HG03097 (cell line): ENCODE results near the gene RPL23.

ENCODE experiments used
- ATAC-seq: cut with Tn5 transposase; IDR thresholded peaks from one replicate; pipeline ENCODE4 v1.9.1; 2021; ENCODE audit not compliant: unreplicated experiment, low FRiP score

Gene RPL23

DNA sequence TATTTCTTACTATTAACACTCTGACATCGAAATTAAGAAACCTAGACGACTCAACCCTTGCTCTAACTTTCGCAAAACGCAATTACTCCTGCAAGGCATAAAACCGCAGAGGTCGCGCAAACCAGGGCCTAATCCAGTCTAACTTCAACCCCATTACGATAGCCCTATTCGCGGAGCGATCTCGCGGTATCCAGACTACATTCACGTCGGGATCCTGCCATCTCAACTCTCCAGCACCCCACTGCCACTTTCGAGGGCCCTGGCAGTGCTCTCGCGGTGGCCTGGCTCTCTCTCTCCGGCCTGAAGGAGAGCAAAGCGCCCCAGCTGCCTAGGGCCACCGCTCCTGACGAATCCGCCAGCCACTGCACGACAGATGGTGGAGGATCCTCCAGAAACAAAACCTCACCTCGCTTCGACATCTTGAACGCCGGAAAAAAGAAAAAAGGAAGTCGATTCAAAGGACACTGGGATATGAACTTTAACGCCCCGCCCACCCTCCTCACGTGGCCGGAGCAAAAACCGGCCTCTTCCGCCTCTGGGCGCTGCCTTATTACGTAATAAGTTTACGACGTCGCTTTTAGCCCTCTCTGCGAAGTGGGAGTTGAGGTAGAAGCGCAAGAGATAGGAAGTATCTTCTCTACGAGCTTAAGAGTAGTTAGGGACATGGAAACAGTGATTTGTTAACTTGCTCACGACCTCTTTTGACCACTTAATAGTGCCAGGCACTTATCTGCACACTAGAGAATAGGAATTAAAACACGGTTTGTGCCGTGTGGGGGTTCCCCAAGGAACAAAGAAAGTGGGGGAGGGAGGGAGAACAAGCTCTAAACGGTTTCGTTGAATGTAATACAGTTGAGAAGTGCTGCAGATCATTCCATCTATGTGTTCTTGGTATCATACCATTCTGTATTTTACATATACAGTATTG is at the start of gene RPL23:
RPL23 (minus strand) TSS at position 430 of the 928 bp plus-strand sequence; CDS start at position 419, 11 bp downstream.
- peak; percentile 66 for ATAC-seq

DNA sequence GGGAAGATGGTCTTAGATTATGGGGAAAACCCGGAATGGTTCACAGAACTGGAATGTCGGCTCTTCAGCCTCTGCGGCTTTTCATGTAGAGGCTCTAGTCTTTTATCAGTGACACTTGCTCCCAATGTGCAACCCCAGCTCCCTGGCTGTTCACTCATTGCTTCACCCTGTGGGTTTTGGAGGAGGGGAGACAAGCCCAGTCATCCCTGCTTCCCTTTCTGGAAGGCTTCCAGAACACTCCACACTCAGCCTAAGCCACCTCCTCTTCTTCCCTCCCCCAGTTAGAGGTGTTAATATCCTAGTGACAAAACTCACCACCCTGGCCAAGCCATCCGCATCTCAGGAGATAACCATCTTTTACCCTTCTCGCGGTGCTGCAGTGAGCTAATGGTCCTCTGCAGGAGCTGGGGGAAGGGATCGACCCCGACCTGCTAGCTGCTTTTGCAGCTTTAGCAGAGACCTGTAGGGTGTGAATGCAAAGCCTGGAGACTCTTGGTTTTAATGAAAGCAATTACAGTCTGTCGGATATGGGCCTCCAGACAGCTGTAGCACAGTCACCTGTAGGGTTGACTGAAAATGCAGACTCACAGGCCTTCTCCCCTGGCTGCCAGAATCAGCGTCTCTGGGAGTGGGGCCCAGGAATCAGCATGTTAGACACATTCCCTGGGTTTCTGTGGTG is 47.6 kb upstream of the RPL23 start:
- ATAC-seq: no peak

DNA sequence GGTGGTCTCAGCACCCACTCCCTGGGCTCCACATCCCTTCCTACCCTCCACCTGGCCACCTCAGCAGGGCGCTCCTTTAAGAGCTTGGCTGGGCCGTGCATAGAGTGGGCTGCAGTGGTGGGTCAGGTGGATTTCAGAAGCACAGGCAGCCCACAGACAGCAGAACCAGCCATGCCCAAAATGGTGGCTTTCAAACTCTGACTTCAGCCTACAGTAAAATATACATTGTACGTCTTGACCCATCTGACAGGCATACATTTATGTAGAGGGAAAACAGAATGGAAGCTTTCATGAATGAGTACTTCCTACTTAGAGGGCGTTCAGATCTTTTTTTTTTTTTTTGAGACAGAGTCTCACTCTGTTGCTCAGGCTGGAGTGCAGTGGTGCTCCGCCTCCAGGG is 45.9 kb upstream of the RPL23 start:
- ATAC-seq: peak; percentile 5

DNA sequence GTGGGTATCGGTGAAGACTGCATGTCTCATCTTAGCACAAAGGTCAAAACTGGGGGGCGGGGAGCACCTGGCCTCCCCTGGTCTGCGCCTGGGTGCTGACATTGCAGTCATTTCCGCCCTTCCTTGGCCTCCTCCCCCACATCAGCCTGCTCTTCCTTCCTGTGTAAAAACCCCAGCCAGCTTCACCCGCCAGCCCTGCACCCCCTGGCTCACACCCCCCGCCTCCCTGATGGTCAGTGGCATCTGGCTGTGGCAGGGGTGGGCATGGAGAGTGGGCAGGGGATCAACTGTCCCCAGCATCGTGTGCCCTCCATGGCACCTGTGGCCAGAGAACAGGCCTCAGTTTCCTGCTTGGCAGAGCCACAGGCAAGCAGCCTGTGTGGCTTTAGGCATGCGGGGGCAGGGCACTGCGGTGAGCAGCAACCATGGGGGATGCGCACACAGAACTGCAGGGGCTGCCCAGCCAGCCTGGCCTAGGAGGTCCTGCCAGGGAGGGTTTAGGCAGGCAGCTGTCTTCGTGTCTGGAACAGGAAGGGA is 45.4 kb upstream of the RPL23 start:
- ATAC-seq: peak; percentile 66

DNA sequence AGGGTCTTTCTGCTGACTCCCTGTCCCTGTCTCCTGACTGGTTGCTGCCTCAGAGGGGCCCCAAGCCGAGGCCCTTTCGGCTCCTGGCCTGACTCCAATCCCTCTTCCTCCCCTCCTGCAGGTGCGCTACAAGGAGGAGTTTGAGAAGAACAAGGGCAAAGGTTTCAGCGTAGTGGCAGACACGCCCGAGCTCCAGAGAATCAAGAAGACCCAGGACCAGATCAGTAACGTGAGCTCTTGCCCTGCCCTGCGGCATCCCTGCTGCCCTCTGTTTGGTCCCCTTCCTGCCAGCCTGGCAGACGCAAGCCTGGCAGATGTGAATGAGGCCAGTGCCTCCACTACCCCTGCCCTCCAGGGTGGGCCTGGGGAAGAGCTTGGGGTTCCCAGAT is 44.8 kb upstream of the RPL23 start:
- peak; percentile 34 for ATAC-seq

DNA sequence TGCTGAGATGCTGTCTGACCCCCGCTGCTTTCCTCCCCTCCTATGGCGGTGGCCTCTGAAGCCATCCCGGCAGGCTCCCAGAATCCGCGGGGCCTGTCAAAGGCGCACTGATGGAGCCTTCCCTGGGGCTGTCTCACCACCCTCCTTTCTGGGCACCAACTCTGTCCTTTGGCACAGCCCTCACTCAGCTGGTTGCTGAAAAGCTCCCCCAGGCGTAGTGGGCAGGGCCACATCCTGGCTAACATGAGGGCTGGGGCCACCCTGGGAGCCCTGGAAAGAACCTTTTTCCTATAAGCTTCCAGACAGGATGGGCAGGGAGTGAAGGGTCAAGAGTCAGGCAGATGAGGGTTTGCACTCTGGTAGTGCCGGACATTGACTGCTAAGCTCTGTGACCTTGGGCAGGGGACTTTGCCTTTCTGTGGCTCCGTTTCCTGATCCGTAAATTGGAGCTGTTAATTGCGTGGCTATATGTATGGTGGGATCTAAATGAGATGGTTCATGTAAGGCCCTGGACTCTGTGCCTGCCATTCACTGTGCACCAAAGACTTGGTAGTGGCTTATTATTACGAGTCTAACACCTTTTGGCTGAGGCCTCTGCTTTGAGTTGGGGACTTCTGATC is 44.3 kb upstream of the RPL23 start:
- no peak for ATAC-seq

DNA sequence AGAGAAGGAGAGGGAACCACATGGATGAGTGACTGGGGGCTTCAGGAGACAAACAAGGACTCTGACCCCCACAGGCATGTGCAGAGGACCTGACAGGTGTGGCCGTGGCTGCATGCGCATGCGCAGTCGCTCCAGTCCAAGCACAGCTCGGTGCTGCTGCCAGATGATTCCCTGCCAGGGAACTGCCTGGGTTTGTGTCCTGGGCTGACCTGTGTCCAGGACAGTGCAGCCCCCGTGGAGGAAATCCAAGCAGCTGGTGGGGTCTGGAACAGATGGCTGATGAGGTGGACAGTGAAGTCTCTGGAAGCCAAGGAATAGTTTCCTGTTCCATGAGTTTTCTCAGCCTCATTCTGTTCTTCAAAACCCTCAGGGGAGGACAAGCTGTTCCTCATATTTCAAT is 43.7 kb upstream of the RPL23 start:
- ATAC-seq: no peak

DNA sequence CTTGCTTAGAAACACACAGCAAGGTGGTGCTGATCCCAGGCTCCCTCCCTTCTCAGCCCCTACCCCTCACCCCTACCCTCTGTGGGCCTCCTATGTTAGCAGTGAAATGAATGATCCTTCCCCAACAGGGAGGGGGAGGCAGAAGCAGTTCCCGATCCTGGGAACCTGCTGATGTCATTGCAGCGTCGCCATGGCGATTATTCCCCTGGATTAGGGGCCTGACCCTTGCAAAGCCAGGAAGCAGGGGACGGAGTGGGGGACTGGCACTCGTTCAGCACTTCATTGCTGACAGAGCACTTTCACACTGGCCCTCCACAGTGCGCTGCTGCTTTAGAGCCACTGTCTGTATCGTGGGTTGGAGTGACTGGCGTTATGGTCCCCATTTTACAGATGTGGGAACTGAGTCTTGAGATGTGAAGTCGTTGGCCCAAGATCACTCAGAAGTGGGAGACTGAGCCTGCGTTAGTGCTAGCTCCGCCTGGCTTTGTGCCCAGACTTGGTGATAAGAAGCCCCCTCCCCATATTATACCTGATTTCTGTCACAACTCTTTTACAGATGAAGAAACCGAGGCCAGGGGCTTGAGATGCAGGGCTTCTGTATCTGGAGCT is 42.9 kb upstream of the RPL23 start:
- ATAC-seq: no peak

DNA sequence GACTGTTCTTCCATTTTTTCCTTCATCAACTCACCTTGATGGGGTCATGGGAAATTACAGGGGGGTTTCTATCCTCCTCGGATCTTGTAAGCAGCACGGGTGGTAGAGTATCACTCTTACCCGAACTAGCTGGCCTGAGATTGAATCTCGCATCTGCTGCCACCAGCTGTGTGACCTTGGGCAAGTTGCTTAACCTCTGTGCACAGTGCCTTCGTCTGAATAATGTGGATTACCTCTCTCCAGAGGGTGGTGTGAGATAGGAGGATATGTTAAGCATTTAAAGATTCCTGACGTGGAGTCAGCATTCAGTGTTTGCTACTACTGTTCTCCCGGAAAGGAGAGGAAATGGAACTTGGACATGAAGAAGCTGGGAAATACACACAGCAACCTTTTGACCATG is 40.8 kb upstream of the RPL23 start:
- ATAC-seq: no peak

DNA sequence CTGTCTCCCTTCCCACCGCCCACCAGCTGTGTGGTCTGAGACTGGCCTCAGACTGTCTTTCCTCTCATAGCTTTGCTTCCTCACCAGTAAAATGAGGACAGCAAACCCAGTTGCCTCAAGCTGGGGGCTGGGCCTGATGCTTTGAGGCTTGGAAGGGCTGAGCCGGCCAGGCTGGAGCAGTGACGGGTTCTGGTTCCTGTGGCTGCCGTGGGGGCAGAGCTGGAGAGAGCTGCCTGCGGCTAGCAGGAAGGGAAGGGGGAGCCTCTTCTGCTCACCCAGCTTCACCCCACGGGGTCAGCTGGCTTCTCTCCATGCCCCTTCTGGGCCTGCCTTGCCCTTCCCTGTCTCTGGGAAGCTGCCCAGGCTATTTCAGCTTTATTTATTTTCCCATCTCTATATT is 40.1 kb upstream of the RPL23 start:
- no peak for ATAC-seq

DNA sequence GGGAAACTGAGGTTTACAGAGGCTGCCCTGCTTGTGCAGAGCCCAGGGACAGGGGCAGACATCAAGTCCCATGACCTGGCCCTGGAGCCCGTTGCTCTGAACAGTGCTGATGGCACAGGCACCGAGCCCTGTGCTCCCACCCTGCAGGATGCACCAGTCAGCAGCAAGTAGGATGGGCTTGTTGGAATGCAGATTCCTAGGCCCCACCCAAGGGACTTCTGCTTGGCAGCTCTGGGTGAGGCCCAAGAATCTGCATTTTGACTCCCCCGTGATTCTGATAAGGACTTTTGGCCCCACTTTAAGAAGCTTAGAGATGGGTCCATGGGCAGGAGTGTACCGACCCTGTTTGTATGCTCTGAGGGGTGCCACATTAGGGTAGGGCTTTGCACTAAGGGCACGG is 39.6 kb upstream of the RPL23 start:
- ATAC-seq: no peak

DNA sequence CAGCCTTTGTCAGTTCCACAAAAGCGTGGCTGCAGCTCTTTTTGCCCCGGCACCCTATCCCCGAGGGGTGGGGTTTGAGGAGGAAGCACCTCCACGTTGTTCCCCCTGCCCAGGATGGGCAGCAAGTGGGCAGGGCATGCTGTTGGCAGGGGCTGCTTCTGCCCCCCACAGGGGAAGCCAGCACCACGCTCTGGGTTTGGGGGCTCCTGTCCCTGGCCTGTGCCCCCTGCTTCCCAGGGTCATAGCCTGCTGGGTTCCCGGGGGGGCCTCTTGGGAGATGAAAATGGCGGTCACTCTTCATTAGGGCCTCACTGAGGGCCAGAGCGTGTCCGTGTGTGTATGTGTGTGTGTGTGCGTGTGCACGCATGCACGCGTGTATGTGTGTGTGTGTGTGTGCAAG is 39.1 kb upstream of the RPL23 start:
- ATAC-seq: no peak

DNA sequence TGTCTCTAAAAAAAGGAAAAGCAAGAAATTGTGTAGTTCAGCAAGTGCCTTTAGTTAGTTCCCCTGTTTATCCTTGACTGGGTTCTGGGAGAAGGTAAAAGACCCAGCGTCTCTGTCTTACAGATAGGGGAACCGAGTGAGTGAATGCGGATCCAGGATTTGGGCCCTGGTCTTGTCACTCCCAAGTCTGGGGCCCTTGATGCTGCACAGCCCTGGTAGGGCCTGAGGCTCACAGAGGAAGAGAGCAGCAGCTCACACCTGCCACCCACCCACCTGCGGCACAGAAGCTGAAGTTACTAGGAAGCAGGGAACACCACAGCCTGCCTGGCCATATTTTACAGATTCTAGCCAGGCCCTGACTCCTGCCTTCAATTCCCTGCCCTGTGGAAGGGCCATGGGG is 38.6 kb upstream of the RPL23 start:
- no peak for ATAC-seq

DNA sequence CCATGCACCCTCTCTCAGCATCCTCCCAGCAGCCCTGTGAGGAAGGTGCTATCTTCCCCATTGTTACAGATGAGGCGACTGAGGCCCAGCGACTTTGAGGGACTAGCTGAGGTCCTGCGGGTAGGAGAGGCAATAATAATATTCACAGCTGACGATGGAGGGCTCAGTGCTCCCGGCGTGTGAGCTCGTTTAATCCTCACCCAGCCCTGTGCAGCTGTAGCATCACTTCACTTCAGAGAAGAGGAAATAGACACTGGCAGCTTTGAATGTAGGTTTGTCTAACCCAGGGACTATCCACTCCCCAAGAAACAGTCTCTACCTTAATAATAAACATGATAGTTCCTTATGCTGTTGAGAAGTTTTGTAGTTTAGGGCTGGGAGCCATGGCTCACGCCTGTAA is 37.9 kb upstream of the RPL23 start:
- no peak for ATAC-seq

DNA sequence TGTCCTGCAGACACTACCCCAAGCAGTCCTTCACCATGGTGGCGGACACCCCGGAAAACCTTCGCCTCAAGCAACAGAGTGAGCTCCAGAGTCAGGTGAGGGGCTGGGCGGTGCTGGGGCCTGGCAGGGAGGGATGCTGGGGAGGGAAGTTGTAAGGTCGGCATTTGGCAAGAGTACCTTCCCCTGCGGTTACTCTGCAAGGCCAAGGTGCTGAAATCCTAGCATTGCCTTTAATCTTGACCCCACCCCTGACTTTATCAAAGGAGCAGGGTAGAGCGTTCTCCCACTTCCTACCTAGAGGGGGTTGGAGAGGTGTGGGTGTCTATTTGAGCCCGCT is 36.9 kb upstream of the RPL23 start:
- no peak for ATAC-seq

DNA sequence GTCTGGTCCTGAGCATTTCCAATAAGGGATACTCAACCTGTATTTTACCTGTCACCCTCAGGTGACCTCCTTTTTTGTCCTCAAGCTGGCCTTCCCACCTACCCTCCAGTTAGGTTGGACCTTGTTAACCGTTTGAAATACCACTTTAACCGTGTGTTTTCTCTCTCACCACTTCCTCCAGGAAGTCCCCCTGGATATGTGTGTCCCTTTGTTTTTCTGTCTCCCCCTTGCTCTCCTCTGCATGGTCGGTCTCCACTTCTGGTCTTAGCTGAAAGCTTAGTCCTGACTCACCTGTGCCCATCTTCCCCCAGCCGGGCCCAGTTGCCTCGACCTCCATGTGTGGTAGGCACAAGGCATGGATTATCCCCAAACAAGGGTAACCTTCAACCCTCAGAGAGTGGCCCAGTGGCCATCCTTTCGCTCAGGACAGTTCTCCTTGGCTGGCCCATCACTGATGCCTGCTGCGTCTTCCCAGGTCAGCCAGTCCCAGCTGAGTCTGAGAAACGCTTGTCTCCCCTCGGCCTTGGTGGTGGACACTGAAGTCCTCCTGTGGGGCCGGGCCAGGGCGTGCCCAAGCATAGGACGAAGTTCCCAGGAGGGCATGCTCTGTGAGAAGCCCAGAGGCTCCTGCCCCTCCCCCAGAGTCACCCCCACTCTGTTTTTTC is 36.4 kb upstream of the RPL23 start:
- no peak for ATAC-seq

DNA sequence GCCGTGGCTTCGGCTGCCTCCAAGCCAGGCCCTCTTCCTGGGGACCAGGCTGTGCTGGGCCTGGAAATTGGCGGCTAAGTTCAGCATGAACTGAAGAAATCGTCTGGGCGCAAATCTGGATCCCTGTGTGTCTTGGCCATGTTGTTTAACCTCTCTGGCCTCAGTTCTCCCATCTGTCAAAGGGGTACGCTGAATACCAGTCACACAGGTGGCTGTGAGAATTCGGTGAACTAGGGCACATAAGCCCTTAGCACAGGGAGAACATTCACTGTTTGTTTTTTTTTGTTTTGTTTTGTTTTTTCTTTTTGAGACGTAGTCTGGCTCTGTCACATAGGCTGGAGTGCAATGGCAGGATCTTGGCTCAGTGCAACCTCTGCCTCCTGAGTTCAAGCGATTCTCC is 35.3 kb upstream of the RPL23 start:
- ATAC-seq: no peak

DNA sequence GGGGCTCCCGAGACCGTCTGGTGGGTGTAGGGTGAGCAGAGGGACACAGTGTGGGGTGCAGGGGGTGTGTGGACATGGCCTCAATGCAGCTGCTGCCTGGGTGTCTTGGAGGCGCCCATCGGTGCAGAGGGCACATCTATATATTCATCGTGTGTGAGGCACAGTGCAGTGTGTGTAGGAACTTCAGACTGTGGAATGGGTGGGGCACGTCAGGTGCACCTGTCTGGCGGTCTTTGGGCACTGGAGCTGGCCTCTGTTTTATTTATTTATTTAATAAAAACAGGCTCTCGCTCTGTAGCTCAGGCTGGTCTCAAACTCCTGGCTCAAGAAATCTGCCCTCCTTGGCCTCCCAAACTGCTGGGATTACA is 33.1 kb upstream of the RPL23 start:
- ATAC-seq: no peak

DNA sequence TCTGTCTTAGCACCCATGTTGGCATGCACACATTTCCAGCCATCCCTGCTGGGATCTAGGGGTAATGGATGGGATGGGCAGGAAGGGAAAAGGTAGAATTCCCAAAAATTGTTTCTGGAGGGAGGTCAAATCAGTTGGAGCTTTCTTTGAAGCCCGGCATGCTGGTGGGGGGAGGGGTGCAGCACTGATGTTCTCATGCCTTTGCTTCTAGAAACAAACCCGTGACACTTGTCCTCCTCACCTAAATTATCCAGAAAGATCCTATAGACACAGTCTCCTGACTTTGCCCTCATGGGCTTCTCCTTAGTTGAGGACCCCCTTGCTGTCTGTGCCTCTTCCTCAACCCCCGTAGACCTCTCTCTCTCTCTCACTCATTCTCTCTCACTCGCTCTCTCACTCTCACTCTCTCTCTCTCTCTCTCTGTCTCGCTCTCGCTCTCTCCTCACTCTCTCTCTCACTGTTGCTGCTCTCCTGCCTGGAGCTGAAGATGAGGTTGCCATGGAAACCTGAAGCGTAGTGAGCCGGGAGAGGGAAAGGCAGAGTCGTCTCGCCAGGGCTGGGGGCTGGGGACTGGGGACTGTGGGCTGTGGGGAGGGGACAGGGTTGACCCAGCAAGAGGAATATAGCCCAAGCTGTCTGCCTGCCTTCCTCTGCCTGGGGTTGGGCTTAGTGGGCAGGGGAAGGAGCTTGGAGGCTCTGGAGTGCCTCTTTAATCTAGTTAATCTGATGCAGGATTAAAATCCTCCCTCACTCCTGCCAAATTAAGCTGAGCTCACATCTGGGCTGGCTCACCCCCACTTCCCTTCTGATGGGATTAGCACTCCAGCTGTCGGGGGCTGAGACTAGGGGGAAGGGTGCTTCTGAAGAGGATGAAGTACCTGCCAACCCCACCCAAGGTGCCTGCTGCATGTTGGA is 32.5 kb upstream of the RPL23 start:
- ATAC-seq: no peak
